Esophagus squamous epithelium (tissue), 4 donors: ENCODE measurements around the gene AHNAK.

Experiments
- CTCF ChIP-seq, 6 experiments: fragments of 450-650 bp in 4 of 6; fragments of 200-600 bp in 2 of 6; sonication (generic) in 2 of 6; IDR thresholded peaks; one replicate each; pipeline ENCODE4 v1.5.1; 2016 to 2019; ENCODE audit warnings: antibody characterized with exemption in 6 of 6, mild to moderate bottlenecking in 4 of 6, moderate library complexity in 4 of 6
- POLR2A ChIP-seq, 4 donors: fragments of 450-650 bp; IDR thresholded peaks; one replicate each; pipeline ENCODE4 v1.6.1; 2017; ENCODE audit warnings: antibody characterized with exemption in 4 of 4, mild to moderate bottlenecking in 4 of 4, moderate library complexity in 3 of 4

GRCh38 chr11:62512961-62513360 lies 33.6 kb downstream of the AHNAK start:
- no peak for TF ChIP-seq CTCF (IDR thresholded peaks at IDR 0.05)
- TF ChIP-seq POLR2A (IDR thresholded peaks at IDR 0.05): no peak
